Endothelial cell of umbilical vein (primary cell): ENCODE measurements around the gene MTMR11. TPM values are rescaled to one million over a fixed set of nuclear protein-coding genes. Genes with fewer than 3 reads are reported as not detected.

Experiments used
- BruUV-seq: library from RNA; stranded (reverse); fragments of 400-500 nt; replicated peaks from 2 replicates; lab custom pipeline; 2021; lab: Mats Ljungman, UMichigan
- CTCF ChIA-PET: fragments of 300-600, 350-600 bp; sonication (Branson Sonifier 250); formaldehyde crosslinking; loops from one replicate; lab custom pipeline; 2021; ENCODE audit warnings: antibody characterized with exemption, inconsistent platforms; lab: Charles Lee
- POLR2A ChIA-PET: fragments of 300-600, 350-600 bp; sonication (Branson Sonifier 250); formaldehyde crosslinking; loops from one replicate; lab custom pipeline; 2021; ENCODE audit warnings: antibody characterized with exemption, inconsistent platforms; lab: Charles Lee
- DNase-seq: peaks from one replicate; pipeline ENCODE4 v3.0.0-alpha.2; 2011; ENCODE audit warnings: low read depth, low spot score
- FAIRE-seq: peaks from 2 replicates; lab custom pipeline; 2011; peaks lifted over from hg19 to GRCh38; lab: Jason Lieb, UNC
- H2AFZ ChIP-seq: 2 replicates; pipeline ENCODE4 v1.6.0; 2012; ENCODE audit warnings: low read depth, low read length, control low read depth, inconsistent platforms
- H3K27ac ChIP-seq: 2 replicates; pipeline ENCODE4 v1.5.1; 2011; ENCODE audit warnings: low read depth, mild to moderate bottlenecking, control low read depth, low read length, moderate library complexity; ENCODE audit not compliant: insufficient read depth
- H3K27me3 ChIP-seq, 2 experiments: 2 replicates each; pipeline versions ENCODE4 v1.6.0 to v1.6.1; 2011; ENCODE audit warnings: low read length in 2 of 2, mixed read lengths in 1 of 2; ENCODE audit not compliant: control insufficient read depth in 2 of 2, insufficient read depth in 2 of 2
- H3K36me3 ChIP-seq, 2 experiments: 2 replicates in 1 of 2; 3 replicates in 1 of 2; pipeline ENCODE4 v1.5.1; 2011; ENCODE audit warnings: low read length in 2 of 2, mild to moderate bottlenecking in 1 of 2, moderate library complexity in 1 of 2; ENCODE audit not compliant: control insufficient read depth in 2 of 2, insufficient read depth in 2 of 2; ENCODE audit errors: extremely low read depth in 1 of 2
- H3K4me1 ChIP-seq: 3 replicates; pipeline ENCODE4 v1.5.1; 2011; ENCODE audit warnings: mild to moderate bottlenecking, low read length; ENCODE audit not compliant: control insufficient read depth, insufficient read depth; ENCODE audit errors: extremely low read depth
- H3K4me2 ChIP-seq: 2 replicates; pipeline ENCODE4 v1.6.1; 2011; ENCODE audit warnings: low read length, control low read depth, mixed read lengths; ENCODE audit not compliant: insufficient read depth
- H3K4me3 ChIP-seq, 3 experiments: fragments of 200-600 bp in 1 of 3; sonication (generic), shearing (Covaris generic) in 1 of 3; replicated peaks in 1 of 3; 2 replicates each; pipeline ENCODE4 v1.5.1; 2011 to 2016; ENCODE audit warnings: control low read depth in 3 of 3, low read length in 3 of 3, mild to moderate bottlenecking in 2 of 3, inconsistent platforms in 1 of 3, low read depth in 1 of 3, moderate library complexity in 1 of 3; ENCODE audit not compliant: insufficient read depth in 1 of 3
- H3K79me2 ChIP-seq: 2 replicates; pipeline ENCODE4 v1.6.0; 2012; ENCODE audit warnings: low read length, inconsistent platforms; ENCODE audit not compliant: control insufficient read depth, insufficient read depth
- H3K9ac ChIP-seq: replicated peaks from 2 replicates; pipeline ENCODE3; 2011; ENCODE audit warnings: low read length, control low read depth; ENCODE audit not compliant: insufficient read depth; ENCODE audit errors: extremely low read depth
- H3K9me1 ChIP-seq: replicated peaks from 3 replicates; pipeline ENCODE4 v1.6.0; 2011; ENCODE audit warnings: mild to moderate bottlenecking, low read length; ENCODE audit not compliant: control insufficient read depth, insufficient read depth; ENCODE audit errors: extremely low read depth
- H3K9me3 ChIP-seq: replicated peaks from 2 replicates; pipeline ENCODE4 v1.5.1; 2012; ENCODE audit warnings: low read length, inconsistent platforms; ENCODE audit not compliant: control insufficient read depth, insufficient read depth
- H4K20me1 ChIP-seq: replicated peaks from 2 replicates; pipeline ENCODE3; 2011; ENCODE audit warnings: mild to moderate bottlenecking, low read length; ENCODE audit not compliant: control insufficient read depth, insufficient read depth; ENCODE audit errors: extremely low read depth
- FOS ChIP-seq: IDR thresholded peaks from 2 replicates; pipeline ENCODE4 v1.6.1; 2011; ENCODE audit warnings: mild to moderate bottlenecking, low read length, moderate library complexity, borderline replicate concordance; ENCODE audit not compliant: insufficient read depth
- GATA2 ChIP-seq: IDR thresholded peaks from 2 replicates; pipeline ENCODE4 v1.7.0; 2011; ENCODE audit warnings: low read depth, mild to moderate bottlenecking, moderate library complexity, mixed read lengths, low read length; ENCODE audit not compliant: insufficient read length, insufficient read depth
- POLR2AphosphoS5 ChIP-seq: IDR thresholded peaks from 2 replicates; pipeline ENCODE4 v1.6.1; 2012; ENCODE audit warnings: low read depth, mild to moderate bottlenecking, control low read depth, low read length, moderate library complexity; ENCODE audit not compliant: insufficient read depth
- dilution Hi-C: fragments of 300-500 bp; cut with MboI; formaldehyde crosslinking; loops from one replicate; pipeline ENCODE4 v1.15.0; 2019; ENCODE audit warnings: low sequenced_read_pairs; ENCODE audit not compliant: extremely low pct_ligation_motif_present
- intact Hi-C: fragments of 100-400 bp; cut with micrococcal nuclease; formaldehyde crosslinking; loops from one replicate; pipeline ENCODE4 v1.10.0; 2022
- polyA plus RNA-seq, 4 experiments: library from polyadenylated mRNA; depleted of rRNA in 3 of 4; stranded (reverse) in 3 of 4; unstranded in 1 of 4; fragments of >200 nt; gene quantifications; 2 replicates each; pipeline versions ENCODE4 v1.2.1 to v1.2.3, GENCODE V29; 2011 to 2012; ENCODE audit warnings: missing spikeins in 1 of 4
- total RNA-seq: library from RNA; stranded (reverse); gene quantifications from 2 replicates; pipeline ENCODE4 v1.2.3, GENCODE V29; 2021

Gene MTMR11
- total and polyA plus RNA-seq, 2 donors (not counting 3 experiments of a cell fraction or from before 2014, with no cell fraction given) = 7.8 to 14.4 TPM

GRCh38 chr1:149879556-149879955, 57.1 kb downstream of the MTMR11 start:
- H3K27ac ChIP-seq = no peak overlapping the region
- H2AFZ ChIP-seq = no peak overlapping the region
- ChIA-PET POLR2A (no interaction called here), CTCF (no interaction called here)
- FAIRE-seq (no peak), DNase-seq (no peak)
- H3K9me1 ChIP-seq = no peaks in the 10 kb centered on the region
- no peak overlapping the region for H3K9ac ChIP-seq
- peaks cover 0 to 4% of the 10 kb centered on the region in 2 experiments for H3K27me3 ChIP-seq
- dilution Hi-C loops = loop anchor here (25.0 kb wide), 1 partner anchor 158 kb away; no protein-coding TSS in a partner anchor
- intact Hi-C loops = no loop called here
- H3K4me1 ChIP-seq = peaks cover 2% of the 10 kb centered on the region
- H3K36me3 ChIP-seq = no peaks in the 10 kb centered on the region
- no peak overlapping the region for H3K4me3 ChIP-seq
- no peak overlapping the region for H3K4me2 ChIP-seq
- no TSS peak for BruUV-seq
- H4K20me1 ChIP-seq = no peaks in the 10 kb centered on the region
- TF ChIP-seq FOS = no peak
- TF ChIP-seq POLR2AphosphoS5 = no peak
- TF ChIP-seq GATA2 = no peak
- H3K79me2 ChIP-seq = no peaks in the 10 kb centered on the region
- H3K9me3 ChIP-seq = no peaks in the 10 kb centered on the region

Other genes with a start within 250 kb of the MTMR11 start
- not detected in 2 replicates for gene FCGR1A, start 154.2 kb downstream of the MTMR11 start, total RNA-seq
- gene FCGR1A, start 154.2 kb downstream of the MTMR11 start, polyA plus RNA-seq = not detected in 2 replicates
- 7.0 and 10.8 TPM in 2 replicates for gene BOLA1, start 37.3 kb downstream of the MTMR11 start, total RNA-seq
- 12.2 and 16.1 TPM in 2 replicates for gene BOLA1, start 37.3 kb downstream of the MTMR11 start, polyA plus RNA-seq
- gene SV2A, start 19.0 kb downstream of the MTMR11 start, total RNA-seq = 3.9 and 5.4 TPM in 2 replicates
- 2.9 and 3.0 TPM in 2 replicates for gene SV2A, start 19.0 kb downstream of the MTMR11 start, polyA plus RNA-seq
- 68.7 and 74.4 TPM in 2 replicates for gene SF3B4, start 9.1 kb downstream of the MTMR11 start, total RNA-seq
- 61.2 and 62.7 TPM in 2 replicates for gene SF3B4, start 9.1 kb downstream of the MTMR11 start, polyA plus RNA-seq
- 21.1 and 22.8 TPM in 2 replicates for gene OTUD7B, start 73.8 kb upstream of the MTMR11 start, total RNA-seq
- 3.2 and 4.3 TPM in 2 replicates for gene OTUD7B, start 73.8 kb upstream of the MTMR11 start, polyA plus RNA-seq
- gene VPS45, start 130.9 kb upstream of the MTMR11 start, total RNA-seq = 40.4 and 43.7 TPM in 2 replicates
- gene VPS45, start 130.9 kb upstream of the MTMR11 start, polyA plus RNA-seq = 24.8 and 25.6 TPM in 2 replicates
- 101 and 121 TPM in 2 replicates for gene PLEKHO1, start 213.0 kb upstream of the MTMR11 start, total RNA-seq
- gene PLEKHO1, start 213.0 kb upstream of the MTMR11 start, polyA plus RNA-seq = 59.8 and 71.9 TPM in 2 replicates